Mesenchymal stem cell (in vitro differentiated cells and primary cell): ENCODE data around the gene TTC4.
A peak's percentile ranks its signal among the peaks of the same experiment; 100 is the strongest.

Experiments used
- DNase-seq: peaks from one replicate; pipeline ENCODE4 v3.0.0-alpha.2; 2013
- H2AFZ ChIP-seq: one replicate; pipeline ENCODE4 v1.6.1; 2013; ENCODE audit warnings: low read depth, mild to moderate bottlenecking, control low read depth, inconsistent platforms, low read length, moderate library complexity
- H2AK5ac ChIP-seq: 2 replicates; pipeline ENCODE4 v1.6.1; 2013; ENCODE audit warnings: low read length, moderate library complexity, mild to moderate bottlenecking, inconsistent platforms; ENCODE audit not compliant: severe bottlenecking
- H2BK120ac ChIP-seq: one replicate; pipeline ENCODE4 v1.6.1; 2013; ENCODE audit warnings: low read depth, mild to moderate bottlenecking, inconsistent platforms, low read length, moderate library complexity
- H2BK12ac ChIP-seq, 2 experiments: one replicate each; pipeline ENCODE4 v1.6.1; 2013; ENCODE audit warnings: inconsistent platforms in 2 of 2, low read length in 2 of 2, mild to moderate bottlenecking in 2 of 2, moderate library complexity in 2 of 2, control low read depth in 1 of 2
- H2BK15ac ChIP-seq: one replicate; pipeline ENCODE4 v1.6.1; 2013; ENCODE audit warnings: mild to moderate bottlenecking, low read depth, inconsistent platforms; ENCODE audit not compliant: poor library complexity, severe bottlenecking
- H2BK5ac ChIP-seq: 2 replicates; pipeline ENCODE4 v1.6.1; 2013; ENCODE audit warnings: low read depth, mild to moderate bottlenecking, low read length, control low read depth, inconsistent platforms; ENCODE audit not compliant: poor library complexity, severe bottlenecking
- H3K14ac ChIP-seq, 2 experiments: one replicate each; pipeline ENCODE4 v1.6.1; 2013; ENCODE audit warnings: inconsistent platforms in 2 of 2, low read length in 2 of 2, control low read depth in 1 of 2, mild to moderate bottlenecking in 1 of 2, moderate library complexity in 1 of 2
- H3K18ac ChIP-seq, 2 experiments: one replicate each; pipeline ENCODE4 v1.6.1; 2013; ENCODE audit warnings: inconsistent platforms in 2 of 2, low read length in 2 of 2, control low read depth in 1 of 2, low read depth in 1 of 2, mild to moderate bottlenecking in 1 of 2
- H3K23ac ChIP-seq, 2 experiments: one replicate each; pipeline ENCODE4 v1.6.1; 2013; ENCODE audit warnings: inconsistent platforms in 2 of 2, low read length in 2 of 2, mild to moderate bottlenecking in 2 of 2, moderate library complexity in 2 of 2, control low read depth in 1 of 2
- H3K27ac ChIP-seq: 2 replicates; pipeline ENCODE4 v1.5.1; 2013; ENCODE audit warnings: mild to moderate bottlenecking, moderate library complexity, low read length, control low read depth, inconsistent platforms; ENCODE audit not compliant: poor library complexity, severe bottlenecking
- H3K27me3 ChIP-seq, 2 experiments: 2 replicates each; pipeline versions ENCODE4 v1.6.1 to v1.7.0; 2013; ENCODE audit warnings: low read length in 2 of 2, mild to moderate bottlenecking in 2 of 2, moderate library complexity in 2 of 2, control low read depth in 1 of 2, inconsistent platforms in 1 of 2; ENCODE audit not compliant: control insufficient read depth in 1 of 2, insufficient read depth in 1 of 2
- H3K36me3 ChIP-seq, 2 experiments: 2 replicates each; pipeline versions ENCODE4 v1.6.1 to v1.7.0; 2013; ENCODE audit warnings: low read length in 2 of 2, control low read depth in 1 of 2, inconsistent platforms in 1 of 2, low read depth in 1 of 2, mild to moderate bottlenecking in 1 of 2; ENCODE audit not compliant: insufficient read depth in 2 of 2, control insufficient read depth in 1 of 2
- H3K4ac ChIP-seq, 2 experiments: one replicate each; pipeline ENCODE4 v1.6.1; 2013; ENCODE audit warnings: inconsistent platforms in 2 of 2, low read length in 2 of 2, mild to moderate bottlenecking in 2 of 2, moderate library complexity in 2 of 2, control low read depth in 1 of 2, low read depth in 1 of 2
- H3K4me1 ChIP-seq: 2 replicates; pipeline ENCODE4 v1.6.1; 2013; ENCODE audit warnings: low read depth, low read length, control low read depth; ENCODE audit not compliant: control insufficient read depth, insufficient read depth
- H3K4me2 ChIP-seq: 2 replicates; pipeline ENCODE4 v1.6.1; 2013; ENCODE audit warnings: low read length, mild to moderate bottlenecking, inconsistent platforms; ENCODE audit not compliant: poor library complexity, severe bottlenecking
- H3K4me3 ChIP-seq, 2 experiments: 2 replicates each; pipeline versions ENCODE4 v1.5.1 to v1.7.0; 2013; ENCODE audit warnings: low read length in 2 of 2, mild to moderate bottlenecking in 2 of 2, control low read depth in 1 of 2, low read depth in 1 of 2; ENCODE audit not compliant: insufficient read depth in 1 of 2
- H3K79me1 ChIP-seq: replicated peaks from 2 replicates; pipeline ENCODE4 v1.6.1; 2013; ENCODE audit warnings: mild to moderate bottlenecking, control low read depth, low read length, inconsistent platforms; ENCODE audit not compliant: poor library complexity, severe bottlenecking
- H3K9ac ChIP-seq: 2 replicates; pipeline ENCODE4 v1.7.0; 2013; ENCODE audit warnings: mild to moderate bottlenecking, low read length, moderate library complexity
- H3K9me3 ChIP-seq: 2 replicates; pipeline ENCODE4 v1.7.0; 2013; ENCODE audit warnings: mild to moderate bottlenecking, low read length; ENCODE audit not compliant: control insufficient read depth
- H4K8ac ChIP-seq: one replicate; pipeline ENCODE4 v1.6.1; 2013; ENCODE audit warnings: inconsistent platforms, mild to moderate bottlenecking, low read length, moderate library complexity
- H4K91ac ChIP-seq: one replicate; pipeline ENCODE4 v1.6.1; 2013; ENCODE audit warnings: mild to moderate bottlenecking, low read length, inconsistent platforms
- WGBS: methylation state at CpG from one replicate; pipeline ENCODE4 v1.1.7; 2013; ENCODE audit warnings: mixed read lengths; 5-methylcytosine and 5-hydroxymethylcytosine counted together

The TTC4 gene

DNA sequence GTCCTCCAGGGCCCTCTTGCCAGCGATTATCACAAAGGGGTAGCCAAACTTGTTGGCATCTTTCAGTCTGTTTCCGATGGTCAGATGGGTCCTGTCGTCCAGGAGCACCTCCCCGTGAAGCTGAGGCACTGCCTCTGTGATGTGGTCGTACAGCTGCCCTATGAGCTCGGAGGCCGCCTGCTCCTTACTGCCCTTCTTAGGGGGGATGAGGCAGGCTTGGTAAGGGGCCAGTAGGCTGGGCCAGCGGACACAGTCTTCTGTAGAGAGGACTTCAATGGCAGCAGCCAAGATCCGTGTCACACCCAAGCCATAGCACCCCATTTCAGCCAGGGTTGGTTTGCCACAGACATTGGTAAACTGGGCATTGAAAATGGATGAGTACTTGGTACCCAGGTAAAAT lies 42.2 kb downstream of the TTC4 start:
- H3K18ac ChIP-seq, result no peak overlapping the region
- H3K4me3 ChIP-seq, result no peak overlapping the region
- no peak overlapping the region for H3K14ac ChIP-seq
- no peak overlapping the region for H4K91ac ChIP-seq
- no peak overlapping the region for H3K4me2 ChIP-seq
- peaks cover 21% of the 10 kb centered on the region for H3K79me1 ChIP-seq
- no peak overlapping the region for H2BK5ac ChIP-seq
- no peak overlapping the region for H2BK120ac ChIP-seq
- H3K23ac ChIP-seq, result no peak overlapping the region
- no peak for DNase-seq
- peaks cover 22 to 28% of the 10 kb centered on the region in 2 experiments for H3K36me3 ChIP-seq
- no peaks in the 10 kb centered on the region for H3K4me1 ChIP-seq
- H3K9me3 ChIP-seq, result no peaks in the 10 kb centered on the region
- no peak overlapping the region for H2BK15ac ChIP-seq
- no peak overlapping the region for H2AK5ac ChIP-seq
- no peak overlapping the region for H3K9ac ChIP-seq
- H2AFZ ChIP-seq, result no peak overlapping the region
- no peak overlapping the region for H3K27ac ChIP-seq
- no peaks in the 10 kb centered on the region for H3K27me3 ChIP-seq
- H3K4ac ChIP-seq, result no peak overlapping the region
- no peak overlapping the region for H2BK12ac ChIP-seq
- WGBS, result 95% methylated on average over 9 of the region's 9 CpGs
- H4K8ac ChIP-seq, result no peak overlapping the region

DNA sequence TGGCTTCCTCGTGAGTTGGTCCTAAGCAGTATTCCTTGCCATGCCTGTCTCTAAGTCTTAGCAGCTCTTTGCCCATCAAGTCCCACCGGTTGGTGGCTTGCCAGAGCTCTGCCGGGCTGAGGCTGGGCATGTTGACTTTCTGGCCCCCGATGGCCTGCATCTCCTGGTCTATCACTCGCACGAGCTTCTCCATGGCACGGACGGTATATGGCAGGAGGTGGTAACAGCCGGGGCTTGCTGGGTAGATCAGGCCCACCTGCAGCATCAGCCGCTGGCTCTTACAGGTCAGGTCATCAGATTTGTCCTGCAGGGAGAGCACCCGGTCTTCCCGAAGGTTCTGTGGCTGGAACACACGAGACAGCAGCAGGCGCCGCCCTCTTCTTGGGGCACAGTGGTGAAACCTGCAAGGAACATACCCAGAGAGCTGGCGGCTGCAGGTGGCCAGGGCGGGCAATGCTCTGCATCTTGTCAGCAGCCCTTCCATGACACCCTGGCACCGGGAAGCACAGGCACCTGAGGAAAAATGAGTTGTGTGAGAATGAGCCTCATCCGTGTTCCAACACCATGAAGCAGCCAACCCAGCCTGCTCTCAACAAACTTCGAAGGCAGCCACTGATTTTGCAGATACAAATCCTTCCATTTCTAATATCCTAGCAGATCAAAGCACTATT lies 43.2 kb downstream of the TTC4 start:
- Histone ChIP-seq H2BK120ac (no peak overlapping the region), H3K14ac (no peak overlapping the region), H2BK15ac (no peak overlapping the region), H3K4me3 (no peak overlapping the region), H2BK5ac (no peak overlapping the region), H2AK5ac (no peak overlapping the region), H3K18ac (no peak overlapping the region), H3K9ac (no peak overlapping the region), H3K4ac (no peak overlapping the region), H3K36me3 (peaks cover 22 to 28% of the 10 kb centered on the region in 2 experiments), H3K27me3 (no peaks in the 10 kb centered on the region), H3K9me3 (no peaks in the 10 kb centered on the region), H3K27ac (no peak overlapping the region), H4K8ac (no peak overlapping the region), H3K23ac (no peak overlapping the region), H3K4me1 (no peaks in the 10 kb centered on the region), H3K79me1 (peaks cover 23% of the 10 kb centered on the region), H2BK12ac (no peak overlapping the region), H4K91ac (no peak overlapping the region), H3K4me2 (no peak overlapping the region), H2AFZ (no peak overlapping the region)
- no peak for DNase-seq
- 98% methylated on average over 20 of the region's 20 CpGs for whole genome bisulfite sequencing

DNA sequence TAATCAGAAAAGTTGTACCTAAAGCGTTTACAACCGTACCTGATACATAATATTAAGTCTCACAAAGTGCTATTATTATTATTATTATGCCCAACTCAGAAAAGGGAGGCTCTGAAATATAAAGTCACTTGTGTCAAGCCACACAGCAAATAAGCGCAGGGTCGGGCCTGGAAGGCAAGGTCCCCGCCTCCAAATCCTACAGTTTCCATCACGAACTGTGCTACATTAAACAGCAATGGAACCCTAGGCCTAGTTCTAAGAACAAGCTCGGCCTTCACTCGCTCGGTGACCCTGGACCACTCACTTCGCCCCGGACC lies 48.1 kb downstream of the TTC4 start:
- Histone ChIP-seq H3K27me3 (no peaks in the 10 kb centered on the region), H4K91ac (no peak overlapping the region), H3K9ac (peak overlapping the region; percentile 97), H2BK5ac (no peak overlapping the region), H3K4ac (peak overlapping the region in 1 of 2 experiments; percentile 29), H3K4me1 (peaks cover 17% of the 10 kb centered on the region), H3K14ac (peak overlapping the region in 1 of 2 experiments; percentile 9), H3K18ac (peak overlapping the region; percentile 29 to 65), H4K8ac (peak overlapping the region; percentile 78), H3K36me3 (peaks cover under 1 to 2% of the 10 kb centered on the region in 2 experiments), H2AK5ac (peak overlapping the region; percentile 42), H3K9me3 (no peaks in the 10 kb centered on the region), H3K27ac (peak overlapping the region; percentile 44), H3K23ac (no peak overlapping the region), H2BK120ac (peak overlapping the region; percentile 36), H3K79me1 (peaks cover 23% of the 10 kb centered on the region), H2BK12ac (no peak overlapping the region), H3K4me2 (peak overlapping the region; percentile 81), H2AFZ (peak overlapping the region; percentile 33), H2BK15ac (no peak overlapping the region), H3K4me3 (peak overlapping the region; percentile 91 to 93)
- WGBS, result 5% methylated on average over 9 of the region's 11 CpGs
- DNase-seq, result no peak

DNA sequence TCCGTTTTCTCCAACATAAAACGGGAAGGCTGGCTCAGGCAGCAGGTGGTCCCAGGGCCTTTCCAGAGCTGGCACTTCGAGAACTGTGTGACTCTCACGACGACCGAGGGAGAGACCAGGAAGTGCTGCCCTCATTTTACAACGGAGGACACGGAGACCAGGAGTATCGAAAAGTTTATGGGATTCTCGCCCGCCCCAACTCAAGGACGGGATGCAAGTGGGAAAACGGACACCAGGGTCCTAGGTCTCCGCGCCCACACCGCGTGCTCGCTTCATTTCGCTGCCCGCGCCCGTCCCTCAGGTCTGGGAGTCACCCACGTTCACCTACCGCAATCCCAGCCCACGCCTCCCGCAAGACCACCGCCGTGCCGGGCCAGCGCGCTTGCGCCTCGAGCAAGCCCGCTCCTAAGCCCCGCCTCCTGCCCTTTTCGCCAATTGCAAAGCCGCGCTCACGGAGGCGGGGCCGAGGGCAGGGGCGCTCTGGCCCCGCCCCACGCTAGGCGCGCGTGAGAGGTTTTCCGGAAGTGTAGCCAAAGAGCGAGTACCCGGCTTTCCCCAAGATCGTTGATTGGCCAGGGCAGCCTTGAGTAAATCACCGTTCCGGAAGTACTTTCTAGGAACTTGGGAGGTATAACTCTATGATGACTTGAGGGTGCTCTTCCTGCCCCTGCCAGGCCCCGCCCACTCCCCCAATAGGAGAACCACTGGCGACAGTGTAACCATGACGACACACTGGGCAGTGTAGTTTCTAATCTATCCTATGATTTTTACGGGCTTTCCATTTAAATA lies 48.7 kb downstream of the TTC4 start, which contains the start of gene PARS2:
PARS2 (minus strand) TSS at position 391 of the 789 bp plus-strand sequence. CDS start 5,362 bp downstream, outside the sequence.
- no peak within 1 kb of the TSS for H2BK12ac ChIP-seq
- H3K4me1 ChIP-seq, result peaks cover 17% of the 10 kb centered on the region
- peak within 1 kb of the TSS; percentile 33 for H2AFZ ChIP-seq

More for the DNA sequence above, 48.7 kb downstream of the TTC4 start, which contains the start of gene PARS2:
- no peaks in the 10 kb centered on the region for H3K36me3 ChIP-seq
- peak within 1 kb of the TSS; percentile 29 to 38 for H3K4ac ChIP-seq
- H3K9me3 ChIP-seq, result no peaks in the 10 kb centered on the region
- H3K27me3 ChIP-seq, result no peaks in the 10 kb centered on the region
- peak within 1 kb of the TSS; percentile 91 to 93 for H3K4me3 ChIP-seq
- no peak within 1 kb of the TSS for H2BK5ac ChIP-seq
- peak within 1 kb of the TSS; percentile 29 to 65 for H3K18ac ChIP-seq
- H3K14ac ChIP-seq, result peak within 1 kb of the TSS in 1 of 2 experiments; percentile 9
- H4K91ac ChIP-seq, result no peak within 1 kb of the TSS
- WGBS, result under 1% methylated on average over 46 of the region's 57 CpGs
- no peak within 1 kb of the TSS for H2BK15ac ChIP-seq
- peak within 1 kb of the TSS; percentile 81 for H3K4me2 ChIP-seq
- DNase-seq, result peak; percentile 100
- H3K79me1 ChIP-seq, result peaks cover 21% of the 10 kb centered on the region
- peak within 1 kb of the TSS; percentile 44 for H3K27ac ChIP-seq
- peak within 1 kb of the TSS; percentile 36 for H2BK120ac ChIP-seq
- peak within 1 kb of the TSS; percentile 78 for H4K8ac ChIP-seq
- no peak within 1 kb of the TSS for H3K23ac ChIP-seq
- peak within 1 kb of the TSS; percentile 42 for H2AK5ac ChIP-seq
- peak within 1 kb of the TSS; percentile 97 for H3K9ac ChIP-seq
